ENCODE data around the gene AHRR. TPM values are rescaled to one million over a fixed set of nuclear protein-coding genes. Genes with fewer than 3 reads are reported as not detected.

The AHRR gene
- total and polyA plus RNA-seq, 9 of the 15 experiments (the other 6 are each of a cell fraction or from before 2014, with no cell fraction given), result 0.06 to 1.6 (median 0.75) TPM; not detected in 1

GRCh38 chr5:470961-471749, 149.6 kb downstream of the AHRR start:
- ATAC-seq (0 out of 3 replicates have a peak, but pooled peaks have one; percentile 5), FAIRE-seq (peak; percentile 55), DNase-seq (ENCODE audit: extremely low read depth in 1 of 4, low spot score in 3 of 4) (no peak)
- ChIA-PET POLR2A (interaction anchor here (0.7 to 1.0 kb wide), 4 partner anchors 24 to 57 kb away, joined by 3 to 4 read pairs (median 4); no protein-coding TSS in a partner anchor), CTCF (ENCODE audit: low intra/inter-chr PET ratio) (no interaction called here)
- Histone ChIP-seq H4K20me1 (replicated peaks; ENCODE audit: control insufficient read depth, insufficient read depth, low read length) (peaks cover 7% of the 10 kb centered on the region), H3K9me3 (replicated peaks; ENCODE audit: control insufficient read depth, insufficient read depth, low read depth, low read length) (no peaks in the 10 kb centered on the region), H3K4me1 (replicated peaks in 1 of 2; ENCODE audit: control insufficient read depth in 2 of 2, insufficient read depth in 2 of 2, low read length in 2 of 2) (peaks cover 9 to 66% of the 10 kb centered on the region in 2 experiments; a peak in 4 of 5 replicates), H3K36me3 (ENCODE audit: control insufficient read depth, insufficient read depth, low read length) (peaks cover 29% of the 10 kb centered on the region; the same call in 2 of the 3 replicates), H3K27ac (ENCODE audit: extremely low read depth, low read depth, low read length) (no peak overlapping the region), H3K9ac (ENCODE audit: insufficient read depth in 1 of 2, low read depth in 2 of 2, low read length in 2 of 2) (peak overlapping the region in 1 of 2 experiments; percentile 100; a peak in 2 of 4 replicates), H3K79me2 (ENCODE audit: control insufficient read depth, insufficient read depth, low read length) (peaks cover 21% of the 10 kb centered on the region), H3K27me3 (ENCODE audit: control insufficient read depth in 2 of 2, insufficient read depth in 2 of 2, low read length in 2 of 2) (peaks cover 4 to 14% of the 10 kb centered on the region in 2 experiments; a peak in 2 of 5 replicates), H3K9me1 (ENCODE audit: control insufficient read depth, insufficient read depth, low read length) (no peaks in the 10 kb centered on the region), H3K4me2 (ENCODE audit: insufficient read depth, low read length) (peak overlapping the region; percentile 86), H2AFZ (ENCODE audit: low read depth, low read length) (no peak overlapping the region), H3K4me3 (peak overlapping the region; percentile 89; the same call in 1 of the 2 replicates)
- WGBS (ENCODE audit: insufficient coverage, low coverage, missing lambda C conversion rate), result 79% methylated on average over 31 of the region's 31 CpGs
- TSS peak; percentile 60 for BruUV-seq (replicated peaks)
- in situ Hi-C loops (cut with MboI) (no loop called here), intact Hi-C loops (cut with micrococcal nuclease) (loop anchor here (10.0 kb wide), 1 partner anchor 144 kb away; the partner anchor contains the start of gene CEP72)
- TF ChIP-seq ZBTB1 (CRISPR knock-in tag; IDR thresholded peaks at IDR 0.05; ENCODE audit: borderline replicate concordance, low read depth) (no peak), ZNF592 (IDR thresholded peaks at IDR 0.05) (no peak), FOXA3 (CRISPR knock-in tag; conservative IDR thresholded peaks at IDR 0.05 in 1 of 2, IDR thresholded peaks at IDR 0.05 in 1 of 2) (no peak), ZNF695 (CRISPR knock-in tag; IDR thresholded peaks at IDR 0.05) (no peak), ZBTB33 (CRISPR knock-in tag; IDR thresholded peaks at IDR 0.05) (peak; percentile 67), ZNF280B (CRISPR knock-in tag; IDR thresholded peaks at IDR 0.05) (no peak), HSF4 (CRISPR knock-in tag; IDR thresholded peaks at IDR 0.05; ENCODE audit: borderline replicate concordance) (no peak), FOXK1 (CRISPR knock-in tag; IDR thresholded peaks at IDR 0.05; ENCODE audit: borderline replicate concordance) (0 out of 2 replicates have a peak, but pooled peaks have one; percentile 35), POLR2G (IDR thresholded peaks at IDR 0.05; ENCODE audit: low read depth, low read length) (peak; percentile 59), TAF9B (IDR thresholded peaks at IDR 0.05; ENCODE audit: partially characterized antibody) (no peak), ZNF384 (IDR thresholded peaks at IDR 0.05; ENCODE audit: low read depth, low read length) (no peak), ZC3H4 (CRISPR knock-in tag; IDR thresholded peaks at IDR 0.05; ENCODE audit: borderline replicate concordance) (no peak)
